SKM-1 (cell line): ENCODE data around the gene GPX1.
A peak's percentile ranks its signal among the peaks of the same experiment; 100 is the strongest.
"Not testable (repeated sequence)": the region's sequence is repeated elsewhere in the genome, so short reads cannot be mapped to it uniquely, and the experiment has no call there.

Experiments used
- DNase-seq: peaks from one replicate; lab custom pipeline; 2025; ENCODE audit not compliant: unreplicated experiment; lab: John Stamatoyannopoulos, UW

Gene GPX1

DNA sequence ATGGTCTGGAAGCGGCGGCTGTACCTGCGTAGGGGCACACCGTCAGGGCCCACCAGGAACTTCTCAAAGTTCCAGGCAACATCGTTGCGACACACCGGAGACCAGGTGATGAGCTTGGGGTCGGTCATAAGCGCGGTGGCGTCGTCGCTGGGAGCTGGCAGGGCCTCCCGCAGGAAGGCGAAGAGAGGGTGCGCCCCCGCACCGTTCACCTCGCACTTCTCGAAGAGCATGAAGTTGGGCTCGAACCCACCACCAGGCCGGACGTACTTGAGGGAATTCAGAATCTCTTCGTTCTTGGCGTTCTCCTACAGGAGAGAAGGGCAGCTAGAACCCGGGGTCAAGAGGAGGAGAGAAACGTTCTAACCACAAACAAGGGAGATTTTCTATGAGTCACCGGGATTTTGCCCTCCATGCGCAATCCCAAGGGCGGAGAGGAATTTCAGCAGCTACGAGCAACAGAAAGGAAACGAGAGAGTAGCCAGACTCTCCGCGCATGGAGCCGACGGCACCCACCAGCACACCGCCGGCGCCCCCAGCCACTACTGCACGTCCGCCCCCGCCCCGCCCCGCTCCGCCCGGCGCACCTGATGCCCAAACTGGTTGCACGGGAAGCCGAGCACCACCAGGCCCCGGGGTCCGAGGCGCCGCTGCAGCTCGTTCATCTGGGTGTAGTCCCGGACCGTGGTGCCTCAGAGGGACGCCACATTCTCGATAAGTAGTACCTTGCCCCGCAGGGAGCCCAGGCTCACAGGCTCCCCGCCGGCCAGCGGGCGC is 523 bp downstream of the GPX1 start:
- DNase-seq: not testable (repeated sequence)

DNA sequence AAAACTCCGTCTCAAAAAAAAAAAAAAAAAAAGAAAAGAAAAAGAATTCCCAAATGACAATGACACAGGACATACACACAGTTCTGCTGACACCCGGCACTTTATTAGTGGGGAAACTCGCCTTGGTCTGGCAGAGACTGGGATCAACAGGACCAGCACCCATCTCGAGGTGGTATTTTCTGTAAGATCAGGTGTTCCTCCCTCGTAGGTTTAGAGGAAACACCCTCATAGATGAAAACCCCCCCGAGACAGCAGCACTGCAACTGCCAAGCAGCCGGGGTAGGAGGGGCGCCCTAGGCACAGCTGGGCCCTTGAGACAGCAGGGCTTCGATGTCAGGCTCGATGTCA is 1.1 kb downstream of the GPX1 start:
- DNase-seq: not testable (repeated sequence)

DNA sequence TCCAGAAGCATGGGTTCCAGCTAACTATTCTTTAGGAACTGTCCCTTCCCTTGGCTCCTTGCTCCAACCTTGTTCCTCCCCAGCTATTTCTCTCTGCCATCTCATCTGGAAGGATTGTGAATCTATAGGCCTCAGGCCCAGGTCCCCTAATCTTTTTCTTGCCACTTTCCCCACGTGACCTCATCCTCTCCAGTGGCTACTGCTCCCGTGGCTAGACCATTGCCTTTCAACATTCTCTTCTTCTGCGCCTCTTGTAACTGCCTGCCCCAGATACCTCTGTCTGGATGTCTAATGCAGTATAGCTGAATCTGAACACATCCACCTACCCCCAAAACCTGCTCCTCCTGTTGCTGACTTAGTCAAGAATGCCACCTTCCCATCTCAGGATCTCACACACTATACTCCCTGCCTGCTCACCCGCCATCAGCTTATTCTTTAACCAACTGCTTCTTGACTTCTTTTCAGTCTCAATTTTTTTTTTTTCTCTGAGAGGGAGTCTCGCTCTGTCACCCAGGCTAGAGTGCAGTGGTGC is 5.2 kb downstream of the GPX1 start:
- no peak for DNase-seq

DNA sequence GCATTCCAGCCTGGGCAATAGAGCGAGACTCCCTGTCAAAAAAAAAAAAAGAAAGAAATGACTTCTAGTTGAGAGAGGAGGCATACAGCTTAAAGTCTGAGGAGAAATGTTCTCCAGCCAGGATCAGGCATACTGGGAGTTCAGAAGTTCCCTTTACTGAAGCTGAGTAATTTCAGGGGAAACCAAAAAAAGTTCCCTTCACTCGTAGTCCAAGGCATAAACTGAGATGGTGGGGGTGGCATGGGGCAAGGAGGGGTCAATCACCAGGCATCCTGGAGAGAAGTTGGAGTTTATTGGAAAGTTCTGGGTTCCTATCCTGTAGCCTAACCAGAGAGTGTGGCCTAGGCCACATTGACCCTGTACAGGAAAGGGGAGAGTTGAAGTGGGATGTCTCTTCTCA is 5.9 kb downstream of the GPX1 start:
- no peak for DNase-seq

DNA sequence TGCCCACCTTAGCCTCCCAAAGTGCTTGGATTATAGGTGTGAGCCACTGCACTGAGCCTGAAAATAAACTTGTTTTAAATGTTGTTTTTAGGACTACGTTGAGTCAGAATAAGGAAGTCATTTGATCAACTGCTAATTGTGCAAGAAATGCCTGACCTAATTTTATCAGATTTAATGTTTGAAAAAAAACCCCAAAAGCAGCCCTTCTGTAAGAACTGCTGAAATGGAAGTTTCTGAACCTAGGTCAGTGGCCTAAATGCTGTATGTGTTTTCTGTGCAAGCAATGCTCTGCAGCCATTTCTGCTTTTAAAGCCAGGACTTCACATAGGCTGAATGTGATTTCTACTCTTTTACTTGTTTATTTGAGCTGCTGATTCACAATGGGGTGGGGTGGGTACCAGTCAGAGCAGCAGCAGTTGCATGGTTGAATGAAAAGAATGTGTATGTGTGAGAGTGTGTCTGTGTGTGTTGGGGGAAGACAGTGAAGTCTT is 6.6 kb downstream of the GPX1 start:
- DNase-seq: no peak

DNA sequence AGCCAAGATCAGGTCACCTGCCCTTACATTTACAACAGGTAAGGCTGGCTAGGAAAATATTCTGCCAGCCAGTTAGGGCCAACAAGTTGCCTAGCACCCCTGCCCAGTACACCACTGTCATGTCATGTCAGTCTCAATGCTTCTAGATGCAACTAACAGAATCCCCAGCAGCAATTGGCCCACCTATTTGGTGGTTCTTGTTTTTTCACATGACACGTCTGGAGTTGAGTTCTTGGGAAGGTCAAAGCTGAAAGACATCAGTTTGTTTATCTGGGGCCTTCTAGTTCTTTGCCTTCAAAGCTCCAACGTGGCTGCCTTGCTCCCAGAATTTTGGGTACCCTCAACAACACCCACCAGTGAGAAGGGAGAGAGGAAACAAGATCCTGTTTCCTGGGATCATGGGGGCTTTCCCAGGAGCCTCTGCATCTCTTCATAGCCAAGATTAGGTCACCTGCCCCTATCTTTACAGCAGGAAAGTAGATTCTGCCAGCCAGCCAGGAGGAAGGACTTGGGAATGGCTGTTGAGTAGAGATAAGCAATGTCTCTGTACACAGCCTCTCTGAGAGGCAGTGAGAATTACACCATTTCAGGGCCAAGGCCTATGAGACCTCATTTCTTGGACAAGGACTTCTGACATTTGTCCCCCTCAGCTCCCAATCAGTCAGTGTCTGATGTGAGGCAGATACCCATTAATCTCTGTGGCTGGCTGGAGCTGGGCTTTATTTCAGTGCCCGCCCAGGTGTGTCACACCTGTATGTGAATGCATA is 8.6 kb downstream of the GPX1 start:
- no peak for DNase-seq

DNA sequence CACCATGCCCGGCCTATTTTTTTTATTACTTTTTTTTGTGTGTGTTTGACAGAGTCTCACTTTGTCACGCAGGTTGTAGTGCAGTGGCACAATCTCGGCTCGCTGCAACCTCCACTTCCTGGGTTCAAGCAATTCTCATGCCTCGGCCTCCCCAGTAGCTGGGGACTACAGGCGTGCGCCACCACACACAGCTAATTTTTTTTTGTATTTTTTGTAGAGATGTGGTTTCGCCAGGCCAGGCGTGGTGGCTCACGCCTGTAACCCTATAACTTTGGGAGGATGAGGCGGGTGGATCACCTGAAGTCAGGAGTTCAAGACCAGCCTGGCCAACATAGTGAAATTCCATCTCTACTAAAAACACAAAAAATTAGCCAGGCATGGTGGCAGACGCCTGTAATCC is 9.8 kb downstream of the GPX1 start:
- not testable (repeated sequence) for DNase-seq

DNA sequence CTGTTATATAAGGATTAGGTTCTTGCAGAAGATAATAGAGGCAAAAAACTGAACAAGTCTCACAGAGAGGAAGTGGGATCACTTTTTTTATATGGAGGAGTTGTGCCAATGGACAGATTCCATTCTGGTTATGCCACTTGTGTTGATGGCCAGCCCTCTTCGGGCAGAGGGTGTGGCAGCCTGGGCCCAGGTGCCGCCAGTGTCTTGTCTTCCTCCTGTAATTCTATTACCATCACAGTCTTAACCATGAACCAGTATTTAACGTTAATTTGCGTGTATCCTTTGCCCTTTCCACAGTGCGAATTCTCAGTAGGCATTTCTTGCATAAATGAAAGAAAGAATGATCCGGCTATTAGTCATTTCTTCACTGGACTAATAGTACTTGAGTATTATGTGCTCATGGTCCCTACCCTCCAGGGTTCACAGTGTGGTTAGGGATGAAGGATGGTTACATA is 11.3 kb downstream of the GPX1 start:
- DNase-seq: no peak

DNA sequence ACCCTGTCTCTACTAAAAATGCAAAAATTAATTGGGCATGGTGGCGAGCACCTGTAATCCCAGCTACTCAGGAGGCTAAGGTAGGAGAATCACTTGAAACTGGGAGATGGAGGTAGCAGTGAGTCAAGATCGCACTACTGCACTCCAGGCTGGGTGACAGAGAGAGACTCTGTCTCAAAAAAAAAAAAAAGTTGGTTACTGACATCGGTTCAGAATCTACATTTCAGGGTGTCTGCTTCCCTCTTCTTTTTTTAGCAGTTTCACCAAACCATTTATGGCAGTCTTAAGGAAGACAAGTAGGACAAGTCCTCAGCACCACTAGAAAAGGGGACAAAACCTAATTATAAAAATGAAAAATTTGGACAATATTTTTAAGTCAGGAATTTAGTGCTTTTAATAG is 15.0 kb downstream of the GPX1 start:
- no peak for DNase-seq

DNA sequence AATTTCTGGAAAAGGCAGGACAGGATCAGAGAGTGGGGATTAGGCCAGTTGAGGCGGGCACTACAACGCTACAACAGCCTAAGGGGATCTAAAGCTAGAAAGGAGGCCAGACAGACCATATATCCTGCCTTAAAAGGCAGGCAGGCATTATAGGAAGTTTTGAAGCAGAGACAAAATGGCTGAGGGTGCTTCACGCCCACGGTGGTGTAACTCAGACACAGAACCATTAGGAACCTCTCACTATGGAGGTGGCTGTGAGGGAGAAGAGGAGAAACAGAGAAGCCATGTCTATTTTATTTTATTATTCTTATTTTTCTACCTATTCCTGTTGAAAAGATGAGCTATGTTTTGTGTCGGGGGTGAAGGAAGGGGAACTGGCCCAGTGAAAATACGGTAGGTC is 16.2 kb downstream of the GPX1 start:
- DNase-seq: no peak

DNA sequence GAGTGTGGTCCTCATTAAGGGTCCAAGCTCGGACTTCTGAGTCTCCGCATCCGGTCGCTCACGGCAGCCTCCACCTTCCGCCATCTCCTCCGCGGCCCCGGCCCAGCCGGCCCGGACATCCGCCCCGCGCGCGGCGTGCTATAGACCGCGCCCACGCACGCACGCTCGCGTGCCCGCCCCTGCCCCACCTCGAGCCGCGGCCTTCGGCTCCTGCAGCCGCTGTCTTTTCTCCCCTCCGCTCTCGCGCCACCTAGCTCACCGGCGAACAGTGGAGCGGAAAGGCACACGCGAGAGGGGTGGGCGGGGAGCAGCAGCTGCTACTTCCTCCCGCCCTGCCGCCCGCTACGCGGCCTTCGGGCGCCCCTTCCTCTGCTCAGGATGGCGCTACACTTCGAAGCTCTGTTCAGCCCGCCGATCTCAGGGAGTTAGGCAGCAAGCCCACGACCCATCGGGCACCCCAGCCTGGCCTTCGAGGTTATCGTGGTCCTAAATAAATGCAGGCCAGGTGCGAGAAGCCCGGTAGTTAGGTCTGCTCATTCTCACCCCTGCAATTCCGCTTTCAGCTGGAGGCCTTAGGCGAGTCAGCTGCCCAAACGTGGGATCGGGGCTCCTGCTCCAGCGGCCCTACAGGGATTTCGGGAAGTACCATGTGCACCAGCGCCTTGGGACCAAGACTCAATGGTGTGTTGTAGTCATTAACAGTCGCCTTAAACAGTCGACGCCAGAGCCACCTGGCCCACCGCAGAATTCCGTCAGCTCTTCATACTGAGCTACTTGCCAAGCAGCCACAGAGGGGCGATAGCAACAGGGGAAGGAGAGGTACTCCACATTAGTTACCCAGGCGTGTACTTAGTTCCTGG is 18.0 kb downstream of the GPX1 start, which contains the start of gene USP4:
Gene USP4, minus strand, starts transcription at position 113 of the 860 bp plus-strand sequence. Its CDS starts 29 bp downstream, at position 84.
- DNase-seq: peak; percentile 88

DNA sequence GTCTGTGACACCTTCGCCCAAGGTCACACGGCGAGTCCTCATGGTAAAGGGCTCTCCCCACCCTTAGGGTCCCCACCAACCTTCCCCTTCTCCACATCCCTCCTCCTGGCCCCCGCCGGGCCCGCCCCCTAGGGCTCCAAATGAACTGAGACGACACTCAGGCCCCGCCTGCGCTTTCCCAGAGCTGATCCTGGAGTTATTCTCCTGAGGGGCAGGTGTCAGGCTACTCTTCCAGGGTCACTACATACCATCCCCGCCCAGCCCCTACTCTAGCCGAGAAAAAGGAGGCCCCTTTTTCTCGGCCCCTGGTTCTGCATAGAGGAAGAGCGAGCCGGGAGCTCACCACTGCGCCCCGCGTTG is 18.6 kb downstream of the GPX1 start:
- no peak for DNase-seq

DNA sequence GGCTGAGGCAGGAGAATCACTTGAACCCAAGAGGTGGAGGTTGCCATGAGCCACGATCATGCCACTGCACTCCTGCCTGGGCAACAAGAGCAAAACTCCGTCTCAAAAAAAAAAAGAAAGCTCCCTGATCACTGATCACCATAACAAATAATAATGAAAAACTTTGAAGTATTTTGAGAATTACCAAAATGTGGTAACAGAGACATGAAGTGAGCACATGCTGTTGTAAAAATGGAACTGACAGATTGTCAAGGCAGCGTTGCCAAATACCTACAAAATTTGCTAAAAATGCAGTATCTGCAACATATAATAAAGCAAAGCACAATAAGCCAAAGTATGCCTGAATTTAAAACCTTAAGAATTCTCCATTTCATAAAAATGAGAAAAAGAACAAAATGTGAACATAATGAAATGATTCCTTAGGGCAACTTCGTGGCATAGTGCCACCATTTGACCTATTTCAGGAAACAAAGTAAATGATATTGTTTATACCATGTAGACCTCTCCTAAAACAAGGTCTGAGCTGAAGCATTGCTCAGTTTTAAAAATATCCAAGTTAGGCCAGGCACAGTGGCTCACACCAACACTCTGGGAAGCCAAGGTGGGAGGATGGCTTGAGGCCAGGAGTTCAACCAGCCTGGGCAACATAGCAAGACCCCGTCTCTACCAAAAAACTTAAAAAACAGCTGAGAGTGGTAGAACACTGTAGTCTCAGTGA is 24.1 kb downstream of the GPX1 start:
- DNase-seq: no peak

DNA sequence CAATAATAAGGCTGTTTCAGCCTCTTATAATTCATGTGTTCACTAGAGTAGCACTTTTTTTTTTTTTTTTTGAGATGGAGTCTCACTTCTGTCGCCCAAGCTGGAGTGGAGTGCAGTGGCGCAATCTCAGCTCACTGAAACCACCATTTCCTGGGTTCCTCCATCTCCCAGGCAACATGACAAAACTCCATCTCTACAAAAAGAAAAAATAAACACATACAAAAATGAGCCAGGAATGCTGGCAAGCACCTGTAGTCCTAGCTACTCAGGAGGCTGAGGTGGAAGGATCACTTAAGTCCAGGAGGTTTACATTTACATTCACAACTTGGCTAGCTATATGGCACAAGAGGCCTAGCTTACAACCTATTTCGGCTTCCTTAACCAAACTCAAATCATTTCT is 25.1 kb downstream of the GPX1 start:
- DNase-seq: no peak

DNA sequence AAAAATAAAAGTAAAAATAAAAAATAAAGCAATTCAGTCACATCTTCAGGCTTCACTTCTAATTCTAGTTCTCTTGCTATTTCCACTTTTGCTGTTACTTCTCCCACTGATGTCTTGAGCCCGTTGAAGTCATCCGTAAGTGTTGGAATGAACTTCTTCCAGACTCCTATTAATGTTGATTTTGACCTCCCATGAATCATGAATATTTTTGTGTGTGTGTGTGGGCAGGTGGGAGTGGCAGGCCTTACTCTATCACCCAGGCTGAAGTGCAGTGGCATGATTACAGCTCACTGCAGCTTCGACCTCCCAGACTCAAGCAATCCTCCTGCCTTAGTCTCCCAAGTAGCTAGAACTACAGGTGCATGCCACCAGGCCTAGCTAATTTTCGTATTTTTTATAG is 29.0 kb downstream of the GPX1 start:
- DNase-seq: no peak

DNA sequence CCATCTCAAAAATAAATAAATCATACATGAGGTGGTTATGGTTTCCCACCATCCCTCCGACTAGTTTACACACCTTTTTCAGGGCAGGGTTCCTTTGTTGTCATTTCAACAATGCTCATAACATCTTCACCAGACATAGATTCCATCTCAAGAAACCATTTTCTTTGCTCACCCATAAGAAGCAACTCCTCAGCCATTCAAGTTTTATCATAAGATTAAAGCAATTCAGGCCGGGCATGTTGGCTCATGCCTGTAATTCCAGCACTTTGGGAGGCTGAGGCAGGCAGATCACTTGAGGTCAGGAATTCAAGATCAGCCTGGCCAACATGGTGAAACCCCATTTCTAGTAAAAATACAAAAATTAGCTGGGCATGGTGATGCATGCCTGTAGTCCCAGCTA is 29.8 kb downstream of the GPX1 start:
- DNase-seq: not testable (repeated sequence)

DNA sequence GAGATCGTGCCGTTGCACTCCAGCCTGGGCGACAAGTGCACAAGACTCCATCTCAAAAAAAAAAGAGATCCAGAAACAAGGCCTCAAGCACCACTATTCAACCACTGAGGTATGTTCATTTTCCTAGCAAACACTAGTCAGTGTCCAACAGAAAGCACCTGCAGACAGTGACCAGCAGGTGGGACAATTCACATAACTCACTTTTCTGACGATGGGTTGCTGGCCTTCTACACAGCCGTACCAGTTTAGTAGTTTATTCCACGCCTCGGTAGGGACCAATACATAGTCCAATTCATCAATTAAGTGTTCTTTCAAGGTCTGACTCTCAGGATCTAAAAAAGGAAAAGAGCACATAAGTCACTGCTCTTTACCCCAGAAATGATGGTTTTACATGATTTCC is 30.7 kb downstream of the GPX1 start:
- no peak for DNase-seq

DNA sequence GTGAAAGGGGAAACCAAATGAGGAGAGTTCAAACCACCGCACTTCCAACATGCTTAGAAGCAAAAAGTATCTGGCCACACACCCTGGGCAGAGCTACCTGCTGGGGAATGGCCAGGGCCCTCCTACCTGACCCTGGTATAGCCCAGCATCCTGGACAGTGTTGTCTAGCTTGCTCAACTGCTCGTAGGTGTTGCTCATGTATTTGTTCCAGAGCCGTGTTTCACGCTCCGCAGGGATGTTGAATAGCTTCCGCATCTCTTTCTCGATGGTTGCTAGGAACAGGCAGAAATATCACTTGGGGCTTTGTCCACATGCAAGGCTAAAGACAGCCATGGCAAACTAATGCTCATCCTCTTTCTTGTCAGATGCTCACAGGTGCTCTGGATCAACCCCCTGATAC is 33.4 kb downstream of the GPX1 start:
- DNase-seq: no peak

DNA sequence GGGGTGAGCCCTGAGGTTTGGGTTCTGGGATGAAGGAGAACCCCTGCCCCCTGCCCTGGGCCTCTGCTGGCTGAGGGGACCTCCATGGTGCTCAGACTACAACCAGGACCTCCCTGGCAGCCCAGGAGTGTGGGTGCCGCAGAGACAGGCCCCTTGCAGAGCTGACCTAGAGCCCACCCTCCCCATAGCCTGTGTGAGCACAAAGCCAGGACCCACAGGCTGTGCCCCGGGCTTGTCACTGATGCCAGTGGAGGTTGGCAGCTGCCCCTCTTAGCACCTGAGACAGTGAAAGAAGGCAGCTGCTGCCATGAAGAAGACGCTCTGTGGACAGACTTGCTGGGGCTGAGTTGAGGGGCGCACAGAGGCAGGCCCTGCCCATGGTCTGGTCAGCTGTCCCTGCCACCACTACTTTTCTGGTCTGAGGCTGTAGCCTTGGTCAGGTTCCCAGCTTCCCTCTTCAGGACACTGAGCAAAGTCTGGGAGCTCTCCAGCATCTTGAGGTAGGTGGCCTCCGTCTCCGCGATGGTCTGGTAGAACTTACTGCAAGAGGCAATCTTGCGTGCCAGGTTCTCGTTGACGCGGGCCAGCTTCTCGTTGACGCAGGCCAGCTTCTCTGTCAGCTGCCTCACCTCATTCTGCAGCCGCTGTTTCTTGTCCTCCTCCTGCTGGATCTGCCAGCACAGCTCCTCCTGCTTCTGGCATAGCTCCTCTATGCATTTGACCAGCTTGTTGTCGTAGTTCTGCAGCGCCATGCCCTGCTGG is 41.3 kb downstream of the GPX1 start:
- no peak for DNase-seq
